MCF 10A (cell line): ENCODE results near the gene DNAJC12. TPM values are rescaled to one million over a fixed set of nuclear protein-coding genes. Genes with fewer than 3 reads are reported as not detected.

Source experiments
- BruUV-seq: library from RNA; stranded (reverse); fragments of 400-500 nt; replicated peaks from 2 replicates; lab custom pipeline; 2021; lab: Mats Ljungman, UMichigan
- CTCF ChIA-PET: fragments of 300-600 bp; sonication (Branson Sonifier 250); formaldehyde crosslinking; extraction: SDS; loops from one replicate; lab custom pipeline; 2021; ENCODE audit warnings: antibody characterized with exemption, inconsistent platforms; lab: Yijun Ruan, JAX
- POLR2A ChIA-PET: fragments of 300-600, 350-650 bp; sonication (Branson Sonifier 250); formaldehyde crosslinking; extraction: SDS; loops from one replicate; lab custom pipeline; 2020; ENCODE audit warnings: antibody characterized with exemption, inconsistent platforms; lab: Yijun Ruan, JAX
- DNase-seq: peaks from one replicate; pipeline ENCODE4 v3.0.0-alpha.2; 2018; ENCODE audit not compliant: unreplicated experiment
- H3K27ac Mint-ChIP-seq: one replicate; pipeline ENCODE4 v1.8.0; 2022; ENCODE audit warnings: mild to moderate bottlenecking, low read depth, mixed read lengths; ENCODE audit not compliant: unreplicated experiment
- H3K27me3 Mint-ChIP-seq: one replicate; pipeline ENCODE4 v1.8.0; 2022; ENCODE audit warnings: mixed read lengths; ENCODE audit not compliant: insufficient read depth, unreplicated experiment
- H3K36me3 Mint-ChIP-seq: one replicate; pipeline ENCODE4 v1.8.0; 2022; ENCODE audit warnings: mild to moderate bottlenecking, moderate library complexity, mixed read lengths; ENCODE audit not compliant: insufficient read depth, unreplicated experiment
- H3K4me1 Mint-ChIP-seq: one replicate; pipeline ENCODE4 v1.8.0; 2022; ENCODE audit warnings: mixed read lengths; ENCODE audit not compliant: insufficient read depth, unreplicated experiment
- H3K4me3 Mint-ChIP-seq: one replicate; pipeline ENCODE4 v1.8.0; 2022; ENCODE audit warnings: mild to moderate bottlenecking, moderate library complexity, mixed read lengths; ENCODE audit not compliant: unreplicated experiment
- H3K9me3 Mint-ChIP-seq: one replicate; pipeline ENCODE4 v1.8.0; 2022; ENCODE audit warnings: mixed read lengths; ENCODE audit not compliant: unreplicated experiment
- CTCF ChIP-seq: fragments of 200-600 bp; IDR thresholded peaks from one replicate; pipeline ENCODE4 v1.8.0; 2022; ENCODE audit warnings: antibody characterized with exemption, mild to moderate bottlenecking; ENCODE audit not compliant: unreplicated experiment
- intact Hi-C: fragments of 100-400 bp; cut with micrococcal nuclease; formaldehyde crosslinking; loops from 2 replicates; pipeline ENCODE4 v1.14.1; 2022
- total RNA-seq: library from RNA; stranded (reverse); gene quantifications from 2 replicates; pipeline ENCODE4 v1.2.3, GENCODE V29; 2022

The DNAJC12 gene
- total RNA-seq, 1 experiment from 2014 or later, result 9.5 TPM

- POLR2A ChIA-PET, result interaction anchor here (0.7 kb wide), 1 partner anchor 17 kb away, joined by 3 read pairs; no protein-coding TSS in a partner anchor
Observed at GRCh38 chr10:67789769-67790168, 48.2 kb downstream of the DNAJC12 start.

GRCh38 chr10:67788028-67788886, 49.7 kb downstream of the DNAJC12 start:
- Mint-ChIP-seq H3K4me3 (no peak overlapping the region), H3K27me3 (no peaks in the 10 kb centered on the region), H3K36me3 (no peaks in the 10 kb centered on the region), H3K4me1 (peaks cover 16% of the 10 kb centered on the region), H3K27ac (no peak overlapping the region), H3K9me3 (no peaks in the 10 kb centered on the region)
- BruUV-seq, result no TSS peak
- peak; percentile 39 for TF ChIP-seq CTCF
- ChIA-PET CTCF (interaction anchor here (0.7 to 4.2 kb wide), 4 partner anchors 9 to 91 kb away, joined by 3 to 39 read pairs (median 6); no protein-coding TSS in a partner anchor), POLR2A (no interaction called here)
- DNase-seq, result peak; percentile 47
- intact Hi-C loops, result no loop called here

More at GRCh38 chr10:67789769-67790168, 48.2 kb downstream of the DNAJC12 start:
- no peak for TF ChIP-seq CTCF
- no peaks in the 10 kb centered on the region for H3K27me3 Mint-ChIP-seq
- peaks cover 20% of the 10 kb centered on the region for H3K4me1 Mint-ChIP-seq
- H3K9me3 Mint-ChIP-seq, result no peaks in the 10 kb centered on the region
- H3K36me3 Mint-ChIP-seq, result no peaks in the 10 kb centered on the region
- CTCF ChIA-PET, result interaction anchor here (4.2 kb wide), 1 partner anchor 11 kb away, joined by 39 read pairs; no protein-coding TSS in a partner anchor
- intact Hi-C loops, result loop anchor here (2.0 kb wide), 1 partner anchor 47 kb away; no protein-coding TSS in a partner anchor
- DNase-seq, result no peak
- H3K27ac Mint-ChIP-seq, result no peak overlapping the region
- H3K4me3 Mint-ChIP-seq, result no peak overlapping the region
- no TSS peak for BruUV-seq

- no peak overlapping the region for H3K27ac Mint-ChIP-seq
- H3K27me3 Mint-ChIP-seq, result no peaks in the 10 kb centered on the region
- H3K4me1 Mint-ChIP-seq, result no peaks in the 10 kb centered on the region
- intact Hi-C loops, result no loop called here
- ChIA-PET CTCF (interaction anchor here (3.3 kb wide), 1 partner anchor 88 kb away, joined by 22 read pairs; the partner anchor contains the start of gene CTNNA3), POLR2A (no interaction called here)
- H3K9me3 Mint-ChIP-seq, result no peaks in the 10 kb centered on the region
- DNase-seq, result no peak
- H3K36me3 Mint-ChIP-seq, result no peaks in the 10 kb centered on the region
- no peak overlapping the region for H3K4me3 Mint-ChIP-seq
- no TSS peak for BruUV-seq
- no peak for TF ChIP-seq CTCF
Observed at GRCh38 chr10:67785098-67785497, 52.9 kb downstream of the DNAJC12 start.

GRCh38 chr10:67784474-67784873, 53.5 kb downstream of the DNAJC12 start:
- H3K27me3 Mint-ChIP-seq, result no peaks in the 10 kb centered on the region
- ChIA-PET POLR2A (interaction anchor here (1.1 kb wide), 1 partner anchor 20 kb away, joined by 5 read pairs; no protein-coding TSS in a partner anchor), CTCF (interaction anchor here (3.3 kb wide), 1 partner anchor 87 kb away, joined by 22 read pairs; the partner anchor contains the start of gene CTNNA3)
- no peak overlapping the region for H3K27ac Mint-ChIP-seq
- DNase-seq, result peak; percentile 21
- BruUV-seq, result no TSS peak
- TF ChIP-seq CTCF, result no peak
- no peaks in the 10 kb centered on the region for H3K4me1 Mint-ChIP-seq
- no peaks in the 10 kb centered on the region for H3K9me3 Mint-ChIP-seq
- H3K36me3 Mint-ChIP-seq, result no peaks in the 10 kb centered on the region
- intact Hi-C loops, result no loop called here
- H3K4me3 Mint-ChIP-seq, result no peak overlapping the region
